HEK293 (cell line): ENCODE results near the gene ATOH8.
A peak's percentile ranks its signal among the peaks of the same experiment; 100 is the strongest.

Source experiments
- CTCF ChIA-PET: fragments of 350-600 bp; formaldehyde crosslinking; extraction: SDS; loops from one replicate; lab custom pipeline; 2021; ENCODE audit warnings: antibody characterized with exemption; lab: Yijun Ruan, JAX
- POLR2A ChIA-PET: fragments of 300-600 bp; formaldehyde crosslinking; extraction: SDS; loops from one replicate; lab custom pipeline; 2020; ENCODE audit warnings: antibody characterized with exemption, inconsistent platforms; lab: Yijun Ruan, JAX
- H3K27ac ChIP-seq: fragments of 200-500 bp; sonication (Bioruptor generic); 2 replicates; pipeline ENCODE4 v1.5.1; 2014; ENCODE audit warnings: low read depth, low read length, control low read depth, inconsistent platforms; ENCODE audit errors: extremely low read depth
- H3K36me3 ChIP-seq, 2 experiments: fragments of 200-500 bp in 1 of 2; sonication (Bioruptor generic) in 1 of 2; 1 replicate in 1 of 2; 2 replicates in 1 of 2; pipeline ENCODE4 v1.5.1; 2014 to 2017; ENCODE audit warnings: inconsistent platforms in 2 of 2, low read length in 2 of 2; ENCODE audit not compliant: control insufficient read depth in 2 of 2, insufficient read depth in 1 of 2
- H3K4me1 ChIP-seq: fragments of 200-500 bp; sonication (Bioruptor generic); 2 replicates; pipeline ENCODE4 v1.5.1; 2014; ENCODE audit warnings: mild to moderate bottlenecking, low read length, inconsistent platforms; ENCODE audit not compliant: control insufficient read depth, insufficient read depth
- H3K4me3 ChIP-seq: 2 replicates; pipeline ENCODE4 v1.5.1; 2011; ENCODE audit warnings: low read depth, mild to moderate bottlenecking, control low read depth, low read length, moderate library complexity
- H3K9me3 ChIP-seq: fragments of 200-500 bp; sonication (Bioruptor generic); 2 replicates; pipeline ENCODE4 v1.5.1; 2014; ENCODE audit warnings: low read depth, low read length, inconsistent platforms; ENCODE audit not compliant: control insufficient read depth, insufficient read depth
- BCL11A ChIP-seq: fragments of 450-650 bp; formaldehyde crosslinking; IDR thresholded peaks from 2 replicates; pipeline ENCODE4 v1.5.1; 2016; ENCODE audit warnings: low read depth, missing biosample characterization, missing genetic modification characterization
- GLI2 ChIP-seq: fragments of 450-650 bp; formaldehyde crosslinking; IDR thresholded peaks from 2 replicates; pipeline ENCODE4; 2017; ENCODE audit warnings: missing biosample characterization, missing genetic modification characterization, low read depth, borderline replicate concordance
- OSR2 ChIP-seq: fragments of 450-650 bp; formaldehyde crosslinking; IDR thresholded peaks from 2 replicates; pipeline ENCODE4 v1.5.1; 2016; ENCODE audit warnings: missing biosample characterization, missing genetic modification characterization
- PRDM1 ChIP-seq: fragments of 450-650 bp; formaldehyde crosslinking; IDR thresholded peaks from 2 replicates; pipeline ENCODE4; 2016; ENCODE audit warnings: missing biosample characterization, missing genetic modification characterization
- REST ChIP-seq: fragments of 450-650 bp; formaldehyde crosslinking; IDR thresholded peaks from 2 replicates; pipeline ENCODE4 v1.5.1; 2016; ENCODE audit warnings: missing biosample characterization, missing genetic modification characterization
- SETDB1 ChIP-seq: IDR thresholded peaks from one replicate; pipeline ENCODE4 v1.6.1; 2017; ENCODE audit warnings: mild to moderate bottlenecking, low read length, moderate library complexity, mixed read lengths; ENCODE audit not compliant: insufficient read length
- ZBTB17 ChIP-seq: fragments of 450-650 bp; formaldehyde crosslinking; IDR thresholded peaks from 2 replicates; pipeline ENCODE4 v1.5.1; 2016; ENCODE audit warnings: missing biosample characterization, missing genetic modification characterization
- ZIC2 ChIP-seq: fragments of 450-650 bp; formaldehyde crosslinking; IDR thresholded peaks from 2 replicates; pipeline ENCODE4 v1.5.1; 2016; ENCODE audit warnings: missing biosample characterization, missing genetic modification characterization
- ZNF121 ChIP-seq: fragments of 450-650 bp; formaldehyde crosslinking; IDR thresholded peaks from 2 replicates; pipeline ENCODE4 v1.5.1; 2016; ENCODE audit warnings: missing biosample characterization, missing genetic modification characterization
- ZNF133 ChIP-seq: fragments of 450-650 bp; formaldehyde crosslinking; IDR thresholded peaks from 2 replicates; pipeline ENCODE4 v1.5.1; 2016; ENCODE audit warnings: missing biosample characterization, missing genetic modification characterization
- ZNF140 ChIP-seq: fragments of 450-650 bp; formaldehyde crosslinking; IDR thresholded peaks from 2 replicates; pipeline ENCODE4 v1.5.1; 2016; ENCODE audit warnings: missing biosample characterization, missing genetic modification characterization
- ZNF266 ChIP-seq: fragments of 450-650 bp; formaldehyde crosslinking; IDR thresholded peaks from 2 replicates; pipeline ENCODE4 v1.5.1; 2016; ENCODE audit warnings: missing biosample characterization, missing genetic modification characterization, low read depth
- ZNF280D ChIP-seq: fragments of 450-650 bp; formaldehyde crosslinking; IDR thresholded peaks from 2 replicates; pipeline ENCODE4 v1.5.1; 2016; ENCODE audit warnings: missing biosample characterization, missing genetic modification characterization
- ZNF426 ChIP-seq: fragments of 450-650 bp; formaldehyde crosslinking; IDR thresholded peaks from 2 replicates; pipeline ENCODE4 v1.5.1; 2017; ENCODE audit warnings: missing biosample characterization, missing genetic modification characterization, mild to moderate bottlenecking, inconsistent platforms, moderate library complexity
- ZNF433 ChIP-seq: fragments of 450-650 bp; formaldehyde crosslinking; IDR thresholded peaks from 2 replicates; pipeline ENCODE4 v1.5.1; 2016; ENCODE audit warnings: missing biosample characterization, missing genetic modification characterization, low read depth
- ZNF473 ChIP-seq: fragments of 450-650 bp; formaldehyde crosslinking; IDR thresholded peaks from 2 replicates; pipeline ENCODE4 v1.5.1; 2017; ENCODE audit warnings: missing biosample characterization, missing genetic modification characterization
- ZNF677 ChIP-seq: fragments of 450-650 bp; IDR thresholded peaks from 2 replicates; pipeline ENCODE4 v1.5.0; 2018; ENCODE audit warnings: missing biosample characterization, mild to moderate bottlenecking, missing genetic modification characterization, moderate library complexity
- ZNF704 ChIP-seq: fragments of 450-650 bp; formaldehyde crosslinking; IDR thresholded peaks from 2 replicates; pipeline ENCODE4 v1.5.1; 2016; ENCODE audit warnings: missing biosample characterization, missing genetic modification characterization
- ZNF785 ChIP-seq: fragments of 450-650 bp; formaldehyde crosslinking; IDR thresholded peaks from 2 replicates; pipeline ENCODE4 v1.5.1; 2016; ENCODE audit warnings: missing biosample characterization, missing genetic modification characterization

The ATOH8 gene

GRCh38 chr2:85733121-85733960 is 20.4 kb upstream of the ATOH8 start:
- no peak for TF ChIP-seq ZNF266 (tag by site-specific recombination)
- peak; percentile 35; the same call in 1 of the 2 replicates for TF ChIP-seq ZIC2 (tag by site-specific recombination)
- Histone ChIP-seq H3K9me3 (no peaks in the 10 kb centered on the region), H3K4me1 (peaks cover 2% of the 10 kb centered on the region), H3K36me3 (no peaks in the 10 kb centered on the region), H3K4me3 (no peak overlapping the region), H3K27ac (no peak overlapping the region)
- ChIA-PET CTCF (interaction anchor here (0.6 to 2.3 kb wide), 5 partner anchors 17 to 306 kb away, joined by 3 to 18 read pairs (median 3); no protein-coding TSS in a partner anchor), POLR2A (no interaction called here)

- Histone ChIP-seq H3K4me1 (peaks cover 2% of the 10 kb centered on the region), H3K27ac (no peak overlapping the region), H3K4me3 (no peak overlapping the region), H3K36me3 (no peaks in the 10 kb centered on the region)
- POLR2A ChIA-PET, result no interaction called here
- TF ChIP-seq OSR2 (no peak), ZNF473 (tag by site-specific recombination) (no peak), ZNF121 (no peak), ZNF133 (tag by site-specific recombination) (no peak), REST (tag by site-specific recombination) (no peak), BCL11A (tag by site-specific recombination) (no peak), ZNF677 (no peak), GLI2 (no peak), ZNF280D (tag by site-specific recombination) (no peak), ZNF426 (tag by site-specific recombination) (no peak), ZBTB17 (tag by site-specific recombination) (no peak), SETDB1 (no peak), ZNF785 (no peak), ZNF140 (tag by site-specific recombination) (no peak), ZNF704 (tag by site-specific recombination) (no peak), PRDM1 (tag by site-specific recombination) (no peak), ZNF433 (tag by site-specific recombination) (no peak)
- TF ChIP-seq, all 188 proteins: peak for 0
- CTCF ChIA-PET, result interaction anchor here (0.7 to 2.3 kb wide), 3 partner anchors 16 to 80 kb away, joined by 3 to 18 read pairs (median 3); no protein-coding TSS in a partner anchor
- H3K9me3 ChIP-seq, result no peaks in the 10 kb centered on the region
Observed at GRCh38 chr2:85734015-85734414, 19.8 kb upstream of the ATOH8 start.
